Peyer's patch (tissue), 4 donors: ENCODE results near the gene LEPR.

Source experiments
- CTCF ChIP-seq, 6 experiments: fragments of 450-650 bp in 4 of 6; fragments of 200-600 bp in 2 of 6; sonication (generic) in 1 of 6; IDR thresholded peaks; one replicate each; pipeline ENCODE4 v1.5.1; 2017 to 2019; ENCODE audit warnings: antibody characterized with exemption in 6 of 6, mild to moderate bottlenecking in 3 of 6, moderate library complexity in 1 of 6
- POLR2A ChIP-seq, 2 donors: fragments of 450-650 bp; IDR thresholded peaks; one replicate each; pipeline ENCODE4 v1.5.1; 2017; ENCODE audit warnings: antibody characterized with exemption in 2 of 2, mild to moderate bottlenecking in 2 of 2, moderate library complexity in 2 of 2

DNA sequence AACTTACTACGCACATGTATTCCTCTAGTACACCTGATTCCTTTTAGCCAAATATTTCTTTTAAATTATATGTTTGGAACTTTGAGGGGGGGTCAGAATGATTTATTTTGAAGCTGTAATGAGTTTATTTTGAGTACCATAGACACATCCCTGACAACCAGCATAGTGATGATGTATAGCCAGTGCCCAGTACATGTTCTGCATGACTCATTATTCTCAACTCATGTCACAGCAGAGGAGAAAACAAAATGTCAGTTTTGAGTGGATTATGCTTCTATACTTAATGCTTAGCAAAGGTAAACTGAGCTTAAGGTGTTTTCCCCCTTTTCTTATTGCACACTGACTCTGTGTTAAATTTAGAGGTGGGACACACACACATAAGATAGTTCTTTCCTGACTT lies 22.4 kb upstream of the LEPR start:
- no peak for TF ChIP-seq POLR2A (IDR thresholded peaks at IDR 0.05)
- no peak for TF ChIP-seq CTCF (IDR thresholded peaks at IDR 0.05)
